GM12872 (cell line): ENCODE data around the gene PIP5K1C.

Experiments
- TF ChIP-seq, protein P1 (sequence below): IDR thresholded peaks from 3 replicates; pipeline ENCODE4 v1.5.1; 2011; ENCODE audit warnings: low read depth, mild to moderate bottlenecking, low read length, moderate library complexity; ENCODE audit not compliant: insufficient read depth

The PIP5K1C gene

DNA sequence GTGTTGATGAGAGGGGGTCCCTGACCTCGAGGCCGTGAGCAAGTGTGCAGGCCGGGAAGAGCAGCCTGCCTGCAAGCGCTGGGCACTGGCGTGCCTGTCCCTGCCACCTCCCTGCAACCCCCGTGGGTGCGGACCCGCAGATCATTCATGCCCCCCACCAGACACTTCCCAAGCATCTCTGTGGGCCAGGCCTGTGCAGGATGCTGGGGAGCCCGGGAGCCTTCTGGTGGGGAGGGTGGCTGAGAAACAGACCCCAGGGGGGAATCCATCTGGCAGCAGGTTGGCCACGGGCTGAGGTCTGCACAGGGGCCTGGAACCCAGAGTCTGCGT, 55.2 kb downstream of the PIP5K1C start:
- TF ChIP-seq, protein P1, sequence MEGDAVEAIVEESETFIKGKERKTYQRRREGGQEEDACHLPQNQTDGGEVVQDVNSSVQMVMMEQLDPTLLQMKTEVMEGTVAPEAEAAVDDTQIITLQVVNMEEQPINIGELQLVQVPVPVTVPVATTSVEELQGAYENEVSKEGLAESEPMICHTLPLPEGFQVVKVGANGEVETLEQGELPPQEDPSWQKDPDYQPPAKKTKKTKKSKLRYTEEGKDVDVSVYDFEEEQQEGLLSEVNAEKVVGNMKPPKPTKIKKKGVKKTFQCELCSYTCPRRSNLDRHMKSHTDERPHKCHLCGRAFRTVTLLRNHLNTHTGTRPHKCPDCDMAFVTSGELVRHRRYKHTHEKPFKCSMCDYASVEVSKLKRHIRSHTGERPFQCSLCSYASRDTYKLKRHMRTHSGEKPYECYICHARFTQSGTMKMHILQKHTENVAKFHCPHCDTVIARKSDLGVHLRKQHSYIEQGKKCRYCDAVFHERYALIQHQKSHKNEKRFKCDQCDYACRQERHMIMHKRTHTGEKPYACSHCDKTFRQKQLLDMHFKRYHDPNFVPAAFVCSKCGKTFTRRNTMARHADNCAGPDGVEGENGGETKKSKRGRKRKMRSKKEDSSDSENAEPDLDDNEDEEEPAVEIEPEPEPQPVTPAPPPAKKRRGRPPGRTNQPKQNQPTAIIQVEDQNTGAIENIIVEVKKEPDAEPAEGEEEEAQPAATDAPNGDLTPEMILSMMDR, result no peak

DNA sequence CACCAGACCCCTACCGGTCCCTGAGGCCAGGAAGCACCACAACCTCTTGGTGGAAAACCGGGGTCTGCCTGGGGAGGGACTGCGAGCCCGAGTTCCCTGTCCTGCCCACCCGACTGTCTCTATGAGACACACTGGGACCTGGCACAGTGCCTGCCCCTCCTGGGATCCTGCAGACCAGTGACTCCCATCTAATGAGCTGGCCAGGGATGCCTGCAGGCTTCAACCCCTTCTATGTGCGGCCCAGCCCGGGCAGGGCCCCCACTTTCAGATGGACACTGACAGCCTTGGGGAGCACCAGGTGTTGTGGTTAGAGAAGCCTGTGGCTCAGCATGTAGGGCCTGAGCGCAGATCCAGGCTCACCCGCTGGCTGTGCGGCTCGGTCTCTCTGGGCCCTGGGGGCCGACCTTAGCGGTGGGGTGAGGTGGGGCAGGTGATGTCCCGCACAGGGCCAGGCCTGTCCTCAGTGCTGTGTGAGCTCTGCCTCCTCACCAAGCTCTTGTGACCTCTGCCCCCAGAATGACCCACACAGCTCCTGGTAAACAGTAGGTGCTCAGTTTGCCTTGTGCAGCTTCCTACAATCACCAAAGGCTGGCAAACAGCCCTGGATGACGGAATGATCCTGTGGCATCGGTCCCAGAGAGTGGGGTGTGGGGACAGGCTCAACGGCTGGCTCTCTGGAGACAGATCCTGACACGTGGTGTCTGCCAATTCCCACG, 55.8 kb downstream of the PIP5K1C start:
- TF ChIP-seq, protein P1, result no peak

DNA sequence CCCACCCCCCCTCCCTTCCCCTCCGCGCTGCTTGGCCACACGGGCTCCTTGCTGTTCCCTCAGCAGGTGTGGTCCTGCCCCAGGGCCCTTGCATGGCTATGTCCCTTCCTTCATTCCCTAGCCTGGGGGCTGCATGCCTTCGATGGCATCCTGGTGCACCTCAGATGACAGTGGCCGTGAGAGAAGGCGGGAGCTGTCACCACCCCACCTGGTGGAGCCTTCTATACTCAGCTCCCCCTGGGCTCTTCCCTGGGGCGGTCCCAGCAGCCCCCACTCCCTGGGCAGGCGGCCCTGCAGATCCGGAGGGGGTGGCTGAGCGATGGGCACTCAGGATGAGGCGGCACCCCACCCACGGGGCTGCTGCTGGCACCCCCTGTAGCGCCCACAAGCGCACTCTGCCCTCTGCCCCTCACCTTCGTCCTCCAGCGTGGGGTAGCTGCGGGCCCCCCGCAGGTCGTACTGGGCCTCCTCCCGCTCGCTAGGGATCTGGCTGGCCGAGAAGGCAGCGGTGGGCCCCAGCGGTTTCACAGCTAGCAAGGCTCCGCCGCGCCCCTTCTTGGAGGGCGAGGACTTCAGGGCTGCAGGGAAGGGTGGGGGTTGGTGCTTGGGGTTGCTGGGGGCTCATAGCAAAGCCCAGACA, 56.5 kb downstream of the PIP5K1C start:
- TF ChIP-seq, protein P1, result no peak

DNA sequence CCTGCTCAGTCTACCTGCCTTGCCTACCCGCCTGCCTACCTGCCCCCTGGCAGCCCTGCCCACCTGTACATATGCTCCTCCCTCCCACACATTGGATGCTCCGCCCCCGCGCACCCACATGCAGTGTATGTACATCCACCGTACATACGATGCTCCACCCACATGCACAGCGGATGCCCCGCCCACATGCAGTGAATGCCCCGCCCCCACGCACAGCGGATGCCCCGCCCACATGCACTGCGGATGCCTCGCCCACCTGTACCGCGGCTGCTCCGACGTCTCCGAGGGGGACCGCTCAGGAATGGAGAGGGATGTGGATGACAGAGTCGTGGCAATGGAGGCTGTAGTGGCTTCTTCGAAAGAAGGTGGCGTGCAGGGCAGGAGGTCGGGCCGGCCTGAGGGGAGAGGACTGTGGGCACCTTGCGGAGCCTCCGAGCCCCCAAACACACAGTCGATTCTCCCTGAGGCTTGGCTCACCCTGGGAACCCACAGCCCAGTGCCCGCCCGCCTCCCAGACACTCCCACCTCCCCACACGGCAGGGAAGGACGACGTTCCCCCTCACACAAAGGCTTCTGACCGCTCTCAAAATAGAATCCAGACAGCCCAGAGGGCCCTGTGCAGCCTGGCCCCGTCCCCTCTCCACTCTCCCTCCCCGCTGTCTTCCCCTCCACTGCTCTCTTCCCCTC, 57.1 kb downstream of the PIP5K1C start:
- TF ChIP-seq, protein P1, result no peak

DNA sequence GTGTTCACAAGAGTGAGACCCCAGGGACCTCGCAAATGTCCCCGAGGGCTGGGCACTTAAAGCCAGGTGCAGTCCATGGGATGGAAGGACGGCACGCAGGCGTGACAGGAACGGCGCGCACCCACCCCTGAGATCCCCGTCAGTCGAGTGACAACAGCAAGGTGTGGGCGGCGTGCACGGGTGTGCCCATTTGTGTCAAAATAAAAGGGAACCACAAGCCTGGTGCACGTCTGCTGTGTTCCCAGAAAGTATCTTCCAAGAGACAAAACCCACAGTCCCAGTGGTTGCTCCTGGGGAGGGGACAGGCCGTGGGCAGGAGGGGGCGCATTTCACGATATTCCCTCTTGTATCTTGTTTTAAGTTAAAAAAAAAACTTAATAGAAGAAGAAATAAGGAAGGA, 58.0 kb downstream of the PIP5K1C start:
- TF ChIP-seq, protein P1, result no peak

DNA sequence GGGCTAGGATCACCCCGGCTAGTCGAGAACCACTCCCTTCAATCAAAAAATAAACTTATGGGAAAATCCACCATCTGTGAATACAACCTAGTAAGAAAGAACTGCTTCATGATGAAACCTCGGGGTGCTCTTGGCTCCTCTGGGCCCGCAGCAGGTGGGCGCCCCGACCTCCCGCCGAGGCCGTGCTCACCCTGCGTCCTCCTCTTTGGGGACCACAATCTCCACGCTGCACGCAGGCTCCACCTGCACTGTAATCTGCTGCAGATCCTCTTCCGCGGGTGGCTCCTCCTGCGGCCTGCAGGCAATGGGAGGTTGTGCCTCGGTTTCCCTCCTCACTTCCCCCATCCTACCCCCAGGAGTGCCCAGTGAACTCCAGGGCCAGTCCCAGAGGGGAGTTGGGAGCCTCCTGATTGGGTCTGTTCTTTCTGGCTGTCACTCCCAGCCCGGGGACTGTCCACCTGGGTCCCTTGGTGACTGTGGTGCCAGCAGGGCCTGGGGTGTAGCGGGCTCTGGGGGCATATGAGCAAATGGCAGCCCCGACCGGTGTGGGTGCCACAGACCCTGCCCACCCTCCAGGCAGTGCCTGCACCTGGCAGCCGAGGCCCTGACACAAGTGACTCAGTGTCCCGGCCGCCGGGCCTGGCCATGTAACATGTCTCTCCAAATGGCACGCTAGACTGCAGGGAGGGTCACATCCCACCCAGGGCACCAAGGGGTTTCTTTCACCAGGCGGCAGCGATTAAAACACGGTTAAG, 58.6 kb downstream of the PIP5K1C start:
- TF ChIP-seq, protein P1, result no peak

DNA sequence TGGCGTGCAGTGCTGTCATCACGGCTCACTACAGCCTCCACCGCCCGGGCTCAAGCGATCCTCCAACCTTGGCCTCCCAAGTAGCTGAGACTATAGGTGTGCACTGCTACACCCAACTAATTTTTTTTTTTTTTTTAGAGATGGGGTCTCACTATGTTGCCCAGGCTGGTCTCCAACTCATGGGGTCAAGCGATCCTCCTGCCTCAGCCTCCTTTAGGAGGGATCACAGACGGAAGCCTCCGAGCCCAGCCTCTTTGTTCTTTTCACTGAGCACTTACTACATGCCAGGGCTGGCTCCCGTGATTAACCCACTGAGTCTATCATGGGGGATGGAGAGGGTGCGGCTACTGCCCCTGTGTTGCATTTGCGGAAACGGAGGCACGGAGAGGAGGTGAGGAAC, 60.8 kb downstream of the PIP5K1C start:
- TF ChIP-seq, protein P1, result no peak
